Measurements from ENCODE around the gene EFEMP2.

DNA sequence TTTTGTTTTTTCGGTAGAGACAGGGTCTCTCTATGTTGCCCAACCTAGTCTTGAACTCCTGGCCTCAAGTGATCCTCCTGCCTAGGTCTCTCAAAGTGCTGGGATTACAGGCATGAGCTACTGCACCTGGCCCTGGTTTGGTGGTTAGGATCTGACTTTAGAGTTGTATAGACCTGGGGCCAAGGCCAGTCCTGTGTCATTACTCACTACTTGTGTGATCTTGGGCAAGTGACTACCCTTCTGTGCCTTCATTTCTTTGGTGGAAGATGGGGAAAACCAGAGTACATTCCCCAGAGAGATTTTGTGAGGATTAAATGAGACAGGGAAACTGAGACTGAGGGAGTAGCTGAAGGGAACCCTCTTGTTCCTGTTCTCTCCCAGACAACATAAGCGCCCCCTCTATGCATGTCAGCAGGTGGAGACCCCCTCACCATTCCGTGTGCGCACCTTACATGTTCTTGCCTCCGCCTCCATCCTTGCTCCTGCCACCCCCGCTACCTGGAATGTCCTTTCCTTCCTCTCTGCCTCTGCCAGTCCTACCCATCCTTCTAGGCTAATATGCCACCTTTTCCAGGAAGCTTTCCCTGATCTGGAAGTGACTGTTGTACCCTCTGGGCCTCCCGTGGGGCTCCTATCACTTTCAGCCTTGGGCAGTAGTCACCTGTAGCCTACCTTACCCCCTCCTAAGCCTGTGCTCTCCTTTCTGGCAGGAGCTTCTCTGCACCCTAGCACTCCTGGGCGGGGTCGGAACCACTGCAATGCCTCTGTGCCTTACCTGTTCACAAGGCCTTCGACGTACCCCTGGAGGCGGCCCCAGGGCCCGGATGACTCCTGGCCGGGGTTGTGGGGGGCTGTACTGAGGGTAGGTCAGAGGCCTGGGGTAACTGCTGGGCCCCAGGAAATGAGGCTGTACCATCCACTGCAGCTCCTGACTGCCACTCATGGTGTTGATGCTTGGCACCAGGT, 23.7 kb upstream of the EFEMP2 start:
- TF ChIP-seq SP1 (IDR thresholded peaks at IDR 0.05) (no peak), FOXM1 (IDR thresholded peaks at IDR 0.05; ENCODE audit: borderline replicate concordance) (no peak), HDGF (IDR thresholded peaks at IDR 0.05; ENCODE audit: borderline replicate concordance) (no peak), FOXA1 (IDR thresholded peaks at IDR 0.05) (no peak), BHLHE40 (IDR thresholded peaks at IDR 0.05; ENCODE audit: borderline replicate concordance) (no peak), SUZ12 (IDR thresholded peaks at IDR 0.05) (no peak), CTBP1 (IDR thresholded peaks at IDR 0.05; ENCODE audit: borderline replicate concordance) (no peak), TARDBP (IDR thresholded peaks at IDR 0.05) (no peak), FOXK2 (IDR thresholded peaks at IDR 0.05) (no peak), ELF4 (IDR thresholded peaks at IDR 0.05) (no peak)
- TF ChIP-seq, protein P1, sequence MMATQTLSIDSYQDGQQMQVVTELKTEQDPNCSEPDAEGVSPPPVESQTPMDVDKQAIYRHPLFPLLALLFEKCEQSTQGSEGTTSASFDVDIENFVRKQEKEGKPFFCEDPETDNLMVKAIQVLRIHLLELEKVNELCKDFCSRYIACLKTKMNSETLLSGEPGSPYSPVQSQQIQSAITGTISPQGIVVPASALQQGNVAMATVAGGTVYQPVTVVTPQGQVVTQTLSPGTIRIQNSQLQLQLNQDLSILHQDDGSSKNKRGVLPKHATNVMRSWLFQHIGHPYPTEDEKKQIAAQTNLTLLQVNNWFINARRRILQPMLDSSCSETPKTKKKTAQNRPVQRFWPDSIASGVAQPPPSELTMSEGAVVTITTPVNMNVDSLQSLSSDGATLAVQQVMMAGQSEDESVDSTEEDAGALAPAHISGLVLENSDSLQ (IDR thresholded peaks at IDR 0.05), result no peak

Data from HEK293T (cell line).